Hematopoietic multipotent progenitor cell treated with erythropoietin and hydrocortisone succinate and interleukin-3 and kit ligand, for 15 days (in vitro differentiated cells): ENCODE measurements around the gene HSD3B1.
A peak's percentile ranks its signal among the peaks of the same experiment; 100 is the strongest.
"Not testable (repeated sequence)": the region's sequence is repeated elsewhere in the genome, so short reads cannot be mapped to it uniquely, and the experiment has no call there.

Experiments used
- DNase-seq: peaks from one replicate; pipeline ENCODE4 v3.0.0-alpha.2; 2015; ENCODE audit warnings: low spot score

HSD3B1 gene

GRCh38 chr1:119492763-119493162 lies 14.2 kb upstream of the HSD3B1 start:
- no peak for DNase-seq

DNA sequence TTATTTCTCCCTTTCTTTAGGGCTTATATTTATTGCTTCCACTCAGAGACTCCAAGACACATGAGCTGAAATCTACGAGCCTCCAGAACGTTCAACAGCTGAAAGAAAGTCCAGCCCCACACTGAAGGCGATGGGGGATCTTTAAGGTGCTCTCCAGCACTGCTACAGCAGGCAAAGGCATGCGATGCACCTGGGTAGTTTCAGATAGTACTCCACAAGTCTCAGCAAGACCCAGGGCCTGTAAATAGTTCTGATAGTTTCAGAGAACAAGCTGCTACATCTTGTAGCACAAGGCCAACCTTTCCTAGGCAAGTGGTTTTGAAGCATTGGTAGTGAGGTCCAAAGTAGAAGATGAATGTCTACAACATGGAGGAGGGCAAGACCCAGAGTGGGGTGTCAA lies 2.2 kb upstream of the HSD3B1 start:
- no peak for DNase-seq

DNA sequence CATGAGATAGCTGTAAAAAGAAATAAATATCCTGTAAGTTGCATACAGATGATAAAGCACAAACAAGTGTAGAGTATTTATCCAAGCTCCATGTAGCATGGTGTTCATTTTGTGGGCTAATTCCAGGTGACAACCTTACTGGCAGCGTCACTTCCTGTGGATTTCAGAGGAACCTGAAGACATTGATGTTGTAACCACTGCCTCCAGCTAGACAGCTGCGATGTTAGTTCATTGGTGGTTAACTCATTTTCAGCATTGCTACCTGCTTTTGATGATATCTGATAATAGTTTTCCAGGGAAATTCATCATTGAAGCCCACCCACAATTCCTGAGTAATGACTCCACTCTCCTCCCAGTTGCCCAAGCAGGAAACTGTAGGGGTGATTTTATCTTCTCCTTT lies 3.0 kb downstream of the HSD3B1 start:
- DNase-seq = no peak

DNA sequence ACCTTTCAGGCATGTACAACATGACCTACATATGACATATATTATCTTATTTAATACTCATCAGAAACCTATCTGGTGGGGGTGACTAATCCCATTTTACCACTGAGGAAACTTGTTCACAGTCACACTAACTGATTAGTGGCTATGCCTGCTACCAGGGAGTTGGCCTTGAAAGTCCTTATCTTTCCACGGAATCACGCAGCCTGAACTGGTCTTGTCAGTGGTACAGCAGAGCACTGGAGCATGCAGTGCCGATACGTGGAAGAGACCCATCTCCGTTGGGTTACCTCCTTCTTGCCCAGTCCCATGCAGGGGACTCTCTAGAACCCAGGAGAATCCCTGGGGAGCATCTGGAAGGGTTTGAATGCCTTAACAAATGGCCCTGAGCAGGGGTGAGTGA lies 8.2 kb downstream of the HSD3B1 start:
- DNase-seq = no peak

DNA sequence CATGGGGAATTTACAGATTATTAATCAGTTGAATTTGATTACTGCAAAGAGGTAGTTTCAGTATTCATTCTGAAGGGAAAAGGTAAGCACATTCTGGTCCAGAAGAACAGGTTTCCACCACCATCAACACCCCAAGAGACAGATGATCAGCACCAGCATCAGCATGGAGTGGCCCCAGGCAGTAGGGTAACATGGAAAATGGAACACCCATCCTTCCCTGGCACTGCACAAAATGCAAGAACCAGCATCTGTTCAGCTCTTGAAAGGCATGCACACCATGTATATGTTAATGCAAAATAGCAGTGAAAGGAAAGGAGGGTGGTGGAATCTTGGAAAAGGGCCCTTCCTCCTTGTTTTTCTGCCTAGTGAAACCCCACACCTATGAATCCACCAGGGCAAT lies 9.2 kb downstream of the HSD3B1 start:
- no peak for DNase-seq

DNA sequence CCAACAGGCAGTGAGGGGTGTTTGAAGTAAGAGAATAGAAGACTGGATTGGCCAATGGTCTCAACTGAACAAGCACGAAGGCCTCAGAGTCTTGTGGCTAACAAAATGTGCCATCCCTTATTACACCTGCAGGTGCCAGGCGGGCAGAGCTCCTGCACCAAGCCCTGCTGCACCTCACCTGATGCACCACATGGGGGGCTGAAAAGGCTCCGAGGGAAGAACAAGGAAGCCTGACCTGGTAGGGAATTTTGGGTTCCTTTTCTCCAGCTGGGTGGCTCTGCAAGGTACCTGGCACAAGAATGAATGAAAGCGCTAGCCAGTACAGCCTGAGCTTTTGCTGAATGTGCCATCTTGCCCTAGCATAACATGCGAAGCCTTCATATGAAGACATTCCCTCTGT lies 9.7 kb downstream of the HSD3B1 start:
- no peak for DNase-seq

- DNase-seq = not testable (repeated sequence)
Observed at GRCh38 chr1:119517667-119518066, 10.7 kb downstream of the HSD3B1 start.

DNA sequence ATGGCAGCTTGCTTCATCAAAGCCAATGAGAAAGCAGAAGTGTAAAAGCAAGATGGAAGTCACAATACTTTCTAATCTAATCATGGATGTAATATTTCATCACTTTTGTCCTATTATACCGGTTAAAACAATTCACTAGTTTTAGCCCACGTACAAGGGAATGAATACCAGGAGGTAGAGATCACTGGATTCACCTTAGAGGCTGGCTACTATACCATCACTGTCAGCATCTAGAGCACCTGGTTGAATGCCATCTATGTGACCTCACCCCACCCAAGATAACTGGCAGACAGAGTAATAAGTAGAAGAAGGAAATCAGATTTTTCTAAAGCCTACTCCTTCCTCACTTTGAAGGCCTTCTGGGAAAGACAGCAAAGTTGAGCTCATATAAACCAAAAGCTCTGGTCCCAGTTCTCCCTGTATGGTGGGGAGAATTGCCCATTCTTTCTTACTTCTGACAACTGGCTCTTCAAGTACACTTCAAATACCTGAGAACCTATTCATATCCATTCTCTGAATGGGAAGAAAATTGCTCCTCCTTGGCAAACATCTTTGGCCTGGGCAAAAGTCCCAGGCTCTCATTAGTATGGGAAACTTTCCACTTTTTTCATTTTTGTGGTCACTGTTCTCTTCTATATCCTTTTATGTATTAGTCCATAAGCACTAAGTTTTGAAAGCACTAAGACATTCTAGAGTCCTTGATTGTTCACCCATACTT lies 24.8 kb downstream of the HSD3B1 start:
- DNase-seq = no peak

DNA sequence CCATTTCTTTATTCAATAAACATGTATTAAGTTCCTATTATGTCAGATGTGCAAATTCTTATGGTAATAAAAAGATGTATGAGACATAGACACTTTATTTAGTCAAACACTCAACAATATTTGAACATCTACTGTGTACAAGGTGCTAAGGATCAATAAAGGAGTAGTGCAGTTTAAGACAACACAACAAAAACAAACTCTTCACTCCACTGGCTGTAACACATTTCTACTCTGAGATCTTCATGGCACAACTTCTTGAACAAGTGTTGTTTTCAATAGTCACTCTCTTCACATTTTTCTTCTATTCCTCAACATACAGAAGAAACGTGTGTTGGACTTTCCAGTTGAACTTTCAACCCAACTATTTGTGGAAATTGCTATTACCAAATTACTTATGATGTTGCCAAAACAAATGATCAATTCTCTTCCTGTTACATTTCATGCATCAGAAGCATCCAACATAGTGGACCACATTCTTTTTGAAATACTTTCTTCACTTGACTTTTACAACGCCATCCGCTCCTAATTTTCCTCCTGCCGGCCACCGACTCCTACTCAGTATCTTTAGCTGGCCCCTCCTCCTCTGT lies 25.4 kb downstream of the HSD3B1 start:
- no peak for DNase-seq

GRCh38 chr1:119535381-119535780 lies 28.4 kb downstream of the HSD3B1 start:
- DNase-seq = no peak

DNA sequence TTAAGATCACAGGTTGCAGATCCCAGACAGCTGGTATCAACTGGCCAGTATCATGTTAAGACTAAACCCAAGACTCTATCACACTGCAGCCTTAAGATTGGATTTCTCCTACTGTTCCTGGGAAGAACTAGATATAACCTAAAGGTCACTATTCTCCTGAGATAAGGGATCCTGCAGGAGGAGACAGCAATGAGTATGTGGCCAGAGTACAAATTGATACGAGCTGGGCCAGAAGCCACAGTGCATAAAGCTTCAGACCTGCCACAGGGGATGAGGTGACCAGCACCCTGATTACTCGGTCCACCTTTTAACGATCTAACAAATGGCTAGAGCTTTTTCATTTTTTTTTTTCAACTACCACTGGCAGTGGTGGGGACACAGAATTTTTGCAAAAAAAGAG lies 31.0 kb downstream of the HSD3B1 start:
- no peak for DNase-seq

DNA sequence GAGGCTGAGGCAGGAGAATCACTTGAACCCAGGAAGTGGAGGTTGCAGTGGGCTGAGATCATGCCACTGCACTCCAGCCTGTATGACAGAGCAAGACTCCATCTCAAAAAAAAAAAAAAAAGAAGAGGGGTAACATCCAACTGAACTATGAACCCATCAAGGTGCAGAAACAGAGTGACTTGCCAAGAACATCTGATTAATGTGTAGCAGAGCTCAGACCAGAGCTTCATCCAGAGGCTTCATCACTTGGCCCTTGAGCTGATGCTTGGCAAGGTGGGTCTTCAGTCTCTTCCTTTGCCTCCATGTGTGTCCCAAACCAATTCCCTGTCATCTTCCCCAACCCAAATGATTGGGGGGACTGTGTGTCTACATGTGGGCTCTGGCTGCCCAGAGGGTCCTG lies 32.6 kb downstream of the HSD3B1 start:
- no peak for DNase-seq

- no peak for DNase-seq
Observed at GRCh38 chr1:119541389-119541788, 34.4 kb downstream of the HSD3B1 start.

DNA sequence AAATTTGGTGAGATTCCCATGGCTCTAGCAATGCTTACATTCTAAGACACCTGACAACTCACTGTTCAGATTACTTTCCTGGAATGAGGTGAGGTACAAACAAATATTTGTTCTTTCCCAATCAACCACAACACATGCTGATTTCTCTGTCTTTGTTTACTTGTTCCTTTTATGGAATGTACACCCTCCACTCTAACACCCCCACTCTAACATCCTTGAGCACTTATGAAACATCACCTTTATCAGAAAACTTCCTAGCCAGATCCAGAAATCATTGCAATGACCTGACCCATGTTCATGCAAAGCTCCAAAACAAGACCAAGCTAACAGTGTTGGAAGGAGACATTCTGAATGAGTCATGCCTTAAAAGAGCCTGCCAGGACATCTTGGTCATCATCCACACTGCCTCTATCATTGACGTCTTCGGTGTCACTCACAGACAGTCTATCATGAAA lies 35.5 kb downstream of the HSD3B1 start:
- DNase-seq = no peak

- DNase-seq = no peak
Observed at GRCh38 chr1:119544165-119544762, 37.3 kb downstream of the HSD3B1 start.

DNA sequence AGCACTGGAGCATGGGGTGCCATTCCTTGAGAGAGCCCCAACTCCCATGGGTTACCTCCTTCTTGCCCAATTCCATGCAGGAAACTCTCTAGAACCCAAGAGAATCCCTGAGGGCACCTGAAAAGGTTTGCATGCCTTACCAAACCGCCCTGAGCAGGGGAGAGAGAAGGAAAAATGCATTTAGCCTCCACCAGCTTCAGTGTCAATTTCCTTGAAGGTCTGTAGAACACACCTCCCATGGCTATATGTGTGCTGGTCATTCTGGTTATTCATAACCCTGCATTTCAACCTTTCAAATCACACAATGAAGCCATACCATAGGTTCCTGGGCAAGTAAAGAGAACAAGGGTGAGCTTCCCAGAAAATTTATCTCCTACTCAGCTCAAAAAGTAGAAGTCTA lies 39.6 kb downstream of the HSD3B1 start:
- DNase-seq = no peak

DNA sequence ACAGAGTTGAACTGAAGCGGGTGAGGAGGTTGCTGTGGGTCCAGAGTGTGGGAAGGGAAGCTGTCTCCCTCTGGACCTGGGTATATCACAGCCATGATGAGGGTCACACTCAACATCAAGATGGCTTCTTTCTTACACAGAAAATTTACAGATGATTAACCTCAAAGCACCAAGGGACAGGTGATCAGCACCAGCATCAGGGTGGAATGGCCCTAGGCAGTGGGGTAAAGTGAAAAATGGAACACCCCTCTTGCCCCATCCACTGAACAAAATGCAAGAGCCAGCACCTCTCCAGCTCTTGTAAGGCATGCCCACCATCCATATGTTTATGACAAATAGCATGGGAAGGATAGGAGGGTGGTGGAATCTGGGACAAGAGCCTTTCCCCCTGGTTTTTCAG lies 40.3 kb downstream of the HSD3B1 start:
- no peak for DNase-seq

DNA sequence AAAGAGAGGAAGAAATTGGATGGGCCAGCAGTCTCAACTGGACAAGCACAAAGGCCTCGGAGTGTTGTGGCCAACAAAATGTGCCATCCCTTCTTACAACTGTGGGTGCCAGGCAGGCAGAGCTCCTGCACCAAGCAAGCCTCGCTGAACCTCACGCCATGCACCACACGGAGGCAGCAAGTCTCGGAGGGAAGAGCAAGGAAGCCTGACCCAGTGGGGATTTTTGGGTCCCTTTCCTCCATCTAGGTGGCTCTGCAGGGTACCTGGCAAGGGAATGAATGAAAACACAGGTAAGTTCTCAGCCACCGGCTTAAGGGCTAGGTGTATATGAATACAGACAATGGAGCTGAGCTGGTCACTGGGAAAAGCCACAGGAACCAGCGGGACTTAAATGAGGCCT lies 40.8 kb downstream of the HSD3B1 start:
- DNase-seq = no peak

- peak; percentile 11 for DNase-seq
Observed at GRCh38 chr1:119549719-119550132, 42.7 kb downstream of the HSD3B1 start.

- DNase-seq = no peak
Observed at GRCh38 chr1:119550381-119550780, 43.4 kb downstream of the HSD3B1 start.

GRCh38 chr1:119551218-119551617 lies 44.2 kb downstream of the HSD3B1 start:
- no peak for DNase-seq

DNA sequence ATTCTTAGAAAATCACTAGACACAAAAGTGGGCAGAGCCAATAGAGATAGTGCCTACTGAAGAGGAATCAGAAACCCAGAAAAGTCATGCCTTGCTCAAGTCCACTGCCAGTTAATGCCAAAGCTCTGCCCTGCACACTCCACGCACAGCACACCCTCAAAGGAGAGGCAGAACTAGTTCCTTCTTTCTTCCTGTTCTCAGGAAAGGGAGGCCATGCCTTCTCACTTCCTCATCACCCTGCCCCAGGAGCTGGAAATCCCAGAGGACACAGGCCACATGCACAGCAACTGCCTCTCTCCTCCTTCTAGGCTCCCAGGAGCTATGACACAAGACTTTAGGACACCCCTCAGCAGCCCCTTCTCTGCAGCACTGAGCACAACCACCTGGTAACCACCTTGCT lies 45.6 kb downstream of the HSD3B1 start:
- DNase-seq = not testable (repeated sequence)

GRCh38 chr1:119553302-119554071 lies 46.5 kb downstream of the HSD3B1 start:
- DNase-seq = not testable (repeated sequence)
